NCI-H345 (cell line): ENCODE data around the gene CTIF.
"Not testable (repeated sequence)": the region's sequence is repeated elsewhere in the genome, so short reads cannot be mapped to it uniquely, and the experiment has no call there.

Experiments used
- DNase-seq: peaks from one replicate; lab custom pipeline; 2025; lab: John Stamatoyannopoulos, UW

CTIF gene

GRCh38 chr18:48538531-48539405 is at the start of gene CTIF:
Gene CTIF, plus strand, starts transcription at chr18:48539031. Its CDS starts 80,535 bp downstream, at chr18:48619566.
- peak; percentile 95 for DNase-seq

GRCh38 chr18:48490641-48491293 is 48.1 kb upstream of the CTIF start:
- DNase-seq: no peak

DNA sequence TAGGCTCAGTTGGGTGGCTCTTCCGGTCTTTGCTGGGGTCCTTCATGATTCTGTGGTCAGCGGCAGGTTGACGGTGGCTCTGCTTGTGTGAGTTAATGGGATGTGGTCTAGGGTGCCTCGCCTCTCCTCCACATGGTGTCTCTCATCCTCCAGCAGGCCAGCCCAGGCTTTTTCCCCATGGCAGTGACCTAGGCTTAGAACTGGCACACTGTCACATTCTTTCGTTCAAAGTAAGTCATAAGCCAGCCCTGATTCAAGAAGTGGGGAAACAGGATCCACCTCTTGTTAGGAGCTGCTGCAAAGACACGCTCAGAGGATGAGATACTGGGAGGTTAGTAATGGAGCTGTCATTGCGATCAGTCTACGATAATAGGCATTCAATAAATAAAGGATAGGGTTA is 46.0 kb upstream of the CTIF start:
- no peak for DNase-seq

DNA sequence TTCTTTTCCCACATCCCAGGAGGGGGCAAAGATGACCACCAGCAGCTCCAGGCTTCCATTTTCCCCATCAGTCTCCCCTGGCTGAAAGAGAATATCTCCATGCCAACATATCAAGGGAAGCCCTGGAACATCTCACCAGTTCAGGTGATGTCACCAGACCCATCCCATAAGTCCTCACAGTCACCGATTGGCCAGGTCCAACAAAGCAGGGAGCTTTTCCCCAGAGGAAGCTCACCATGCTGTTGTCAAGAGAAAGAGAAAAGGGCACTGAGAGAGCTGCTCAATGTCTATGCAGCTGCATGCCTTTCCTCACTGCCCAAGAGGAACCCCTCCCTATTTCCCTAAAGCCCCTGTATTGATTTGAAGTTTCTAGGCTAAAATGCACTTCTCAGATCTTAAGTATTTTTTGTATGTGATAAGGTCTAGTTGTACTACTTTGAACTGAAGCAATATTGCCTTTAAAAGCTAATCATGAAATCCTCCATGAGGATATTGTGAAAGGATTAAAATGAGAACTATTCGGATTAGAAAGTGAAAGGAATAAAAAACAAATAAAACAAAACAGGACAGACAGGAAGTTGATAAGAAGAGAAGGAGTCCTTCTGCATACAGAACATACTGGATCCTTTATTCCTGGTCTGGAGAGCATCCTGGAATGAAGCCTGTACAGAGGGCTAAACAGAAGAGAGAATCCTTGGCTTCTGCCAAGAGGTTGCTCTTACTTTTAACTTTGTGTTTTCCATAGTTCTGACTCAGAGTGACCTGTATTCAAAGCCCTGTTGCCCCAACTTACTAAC is 45.2 kb upstream of the CTIF start:
- peak; percentile 17 for DNase-seq

DNA sequence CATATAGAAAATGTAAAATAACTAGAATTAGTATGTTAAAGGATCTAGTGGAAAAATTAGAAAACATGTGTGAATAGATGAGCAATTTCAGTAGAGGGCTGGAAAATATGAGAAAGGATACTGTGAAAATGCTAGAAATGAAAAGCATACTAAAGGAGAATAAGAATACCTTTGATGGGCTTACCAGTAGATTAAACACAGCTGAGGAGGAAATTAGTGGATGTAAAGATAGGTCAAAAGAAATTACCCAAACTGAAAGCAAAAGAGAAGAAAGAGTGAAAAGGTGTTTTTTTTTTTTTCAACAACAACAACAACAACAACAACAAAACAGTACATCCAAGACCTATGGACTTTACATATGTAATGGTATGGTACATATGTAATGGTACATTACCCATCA is 41.0 kb upstream of the CTIF start:
- DNase-seq: no peak

DNA sequence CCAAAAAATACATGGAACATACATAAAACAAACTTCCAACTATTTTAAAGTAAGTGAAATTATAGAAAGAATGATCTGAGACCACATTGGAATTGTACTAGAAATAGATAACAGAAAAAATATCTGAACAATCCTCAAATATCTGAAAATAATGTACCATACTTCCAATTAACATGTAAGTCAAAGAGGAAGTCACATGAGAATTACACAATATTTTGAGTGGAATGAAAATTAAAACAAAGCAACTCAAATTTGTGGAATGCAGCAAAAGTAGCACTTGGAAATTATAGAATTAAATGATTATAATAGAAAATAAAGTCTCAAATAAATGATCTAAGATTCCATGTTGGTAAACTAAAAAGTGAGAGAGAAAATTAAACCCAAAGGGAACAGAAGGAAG is 38.3 kb upstream of the CTIF start:
- no peak for DNase-seq

GRCh38 chr18:48502906-48503305 is 35.9 kb upstream of the CTIF start:
- DNase-seq: no peak

- no peak for DNase-seq
These were observed 34.0 kb upstream of the CTIF start for GRCh38 chr18:48504819-48505218.

- DNase-seq: not testable (repeated sequence)
These were observed 31.8 kb upstream of the CTIF start for GRCh38 chr18:48506983-48507568.

- DNase-seq: not testable (repeated sequence)
These were observed 26.3 kb upstream of the CTIF start for GRCh38 chr18:48512498-48512897.

GRCh38 chr18:48514786-48515185 is 24.0 kb upstream of the CTIF start:
- DNase-seq: peak; percentile 68

DNA sequence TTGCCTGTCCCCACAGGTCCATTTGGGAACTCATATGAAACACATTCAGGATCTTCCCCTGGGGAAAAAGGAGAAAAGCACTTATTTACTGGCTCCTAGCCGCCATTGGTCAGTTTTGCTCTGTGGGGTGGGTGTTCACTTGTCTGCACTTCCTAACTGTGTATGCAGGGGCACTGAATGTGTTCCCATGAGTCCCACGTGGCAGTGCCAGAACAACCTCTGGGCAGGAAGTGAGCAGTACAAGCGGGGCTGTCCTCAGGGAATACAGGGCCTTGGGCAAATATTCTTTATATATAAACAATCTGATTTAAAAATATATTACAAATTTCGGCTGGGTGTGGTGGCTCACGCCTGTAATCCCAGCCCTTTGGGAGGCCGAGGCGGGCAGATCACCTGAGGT is 21.8 kb upstream of the CTIF start:
- no peak for DNase-seq

- no peak for DNase-seq
These were observed 19.3 kb upstream of the CTIF start for GRCh38 chr18:48519431-48520100.

DNA sequence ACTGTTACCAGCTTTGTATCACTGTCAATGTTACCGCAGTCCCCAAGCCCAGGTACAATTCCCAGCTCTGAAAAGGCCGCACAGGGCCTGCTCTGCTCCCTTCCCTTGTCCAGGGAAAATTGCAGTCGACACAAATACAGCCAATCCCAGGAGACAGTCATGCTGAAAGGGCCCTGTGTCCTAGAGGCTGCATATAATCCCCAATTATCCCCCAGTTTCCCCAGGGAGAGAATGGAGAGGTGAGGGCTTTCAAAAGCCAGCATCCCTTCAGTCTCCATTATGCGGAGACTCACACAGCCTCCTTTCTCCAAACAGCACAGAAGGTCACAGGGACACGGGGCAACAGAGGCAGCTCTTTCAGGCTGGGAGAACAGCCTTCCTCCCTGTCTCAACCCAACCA is 17.1 kb upstream of the CTIF start:
- no peak for DNase-seq

DNA sequence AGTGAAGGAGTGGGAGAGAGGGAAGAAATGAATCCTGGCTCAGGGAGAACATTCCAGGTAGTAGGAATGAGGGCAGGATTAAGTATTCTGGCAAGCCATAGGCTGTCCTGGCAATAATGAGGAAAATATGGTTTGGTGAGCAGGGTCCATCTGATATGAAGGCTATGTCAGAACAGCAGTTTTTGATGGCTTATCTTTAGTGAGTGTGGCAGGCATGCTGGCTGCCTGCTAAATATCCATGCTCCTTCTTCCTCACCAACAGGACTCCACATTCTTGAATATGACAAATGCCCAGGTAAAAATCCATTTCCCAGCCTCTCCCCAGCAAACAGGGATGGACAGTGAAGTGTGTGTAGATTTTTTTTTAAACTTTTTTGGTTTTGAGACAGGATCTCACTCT is 13.2 kb upstream of the CTIF start:
- no peak for DNase-seq

DNA sequence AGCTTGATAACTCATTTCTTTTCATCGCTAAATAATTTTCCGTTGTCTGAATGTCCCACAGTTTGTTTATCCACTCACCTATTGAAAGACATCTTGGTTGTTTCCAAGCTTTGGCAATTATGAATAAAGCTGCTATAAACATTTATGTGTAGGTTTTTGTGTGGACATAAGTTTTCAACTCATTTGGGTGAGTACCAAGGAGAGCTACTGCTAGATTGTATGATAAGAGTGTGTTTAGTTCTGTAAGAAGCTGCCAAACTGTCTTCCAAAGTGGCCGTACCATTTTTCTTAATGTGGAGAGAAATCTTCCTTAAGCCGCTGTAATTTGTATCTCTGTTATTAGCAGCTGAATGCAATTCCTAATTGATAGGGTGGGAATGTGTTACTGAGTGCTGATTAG is 11.4 kb upstream of the CTIF start:
- DNase-seq: no peak

DNA sequence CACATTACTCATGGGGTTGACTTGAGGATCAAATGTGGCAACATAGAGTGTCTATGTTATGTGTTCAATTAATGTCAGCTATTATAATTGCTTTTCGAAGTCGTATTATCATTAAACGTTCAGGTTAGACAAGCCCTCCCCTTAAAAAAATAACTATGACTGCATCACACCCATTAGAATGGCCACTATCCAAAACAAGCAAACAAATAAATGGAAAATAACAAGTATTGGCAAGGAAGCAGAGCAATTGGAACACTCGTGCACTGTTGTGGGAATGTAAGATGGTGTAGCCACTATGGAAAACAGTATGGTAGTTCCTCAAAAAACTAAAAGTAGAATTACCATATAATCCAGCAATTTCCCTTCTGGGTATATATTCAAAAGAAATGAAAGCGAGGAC is 10.0 kb upstream of the CTIF start:
- no peak for DNase-seq

GRCh38 chr18:48529796-48530195 is 9.0 kb upstream of the CTIF start:
- DNase-seq: no peak

DNA sequence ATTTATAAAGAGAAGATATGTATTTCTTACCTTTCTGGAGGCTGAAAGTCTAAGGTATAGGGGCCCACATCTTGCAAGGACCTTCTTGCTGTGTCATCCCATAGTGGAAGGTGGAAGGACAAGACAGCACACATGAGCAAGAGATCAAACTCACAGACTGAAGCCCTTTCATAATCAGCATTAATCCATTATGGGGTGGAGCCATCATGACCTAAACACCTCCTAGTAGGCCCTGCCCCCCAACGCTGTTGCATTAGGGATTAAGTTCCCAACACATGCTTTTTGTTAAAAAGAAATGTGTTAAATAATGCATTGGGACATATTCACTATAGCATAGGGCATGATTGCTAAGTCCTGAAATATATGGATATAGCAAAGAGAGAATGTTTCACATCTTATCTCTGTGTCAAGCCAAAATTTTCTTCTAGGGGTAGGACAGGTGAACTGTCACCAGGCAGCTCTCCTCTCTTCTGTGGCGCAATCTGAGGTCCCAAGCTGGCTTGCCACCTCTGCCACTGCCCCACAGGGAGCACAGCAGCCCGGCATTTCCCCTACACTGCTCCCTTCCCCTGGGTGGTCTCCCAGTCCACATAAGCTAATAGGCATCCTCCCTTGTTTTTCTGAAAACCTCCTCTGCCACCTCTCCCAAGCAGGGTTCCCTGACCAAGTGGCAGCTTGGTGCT is 8.3 kb upstream of the CTIF start:
- no peak for DNase-seq

GRCh38 chr18:48531082-48531403 is 7.8 kb upstream of the CTIF start:
- DNase-seq: no peak

DNA sequence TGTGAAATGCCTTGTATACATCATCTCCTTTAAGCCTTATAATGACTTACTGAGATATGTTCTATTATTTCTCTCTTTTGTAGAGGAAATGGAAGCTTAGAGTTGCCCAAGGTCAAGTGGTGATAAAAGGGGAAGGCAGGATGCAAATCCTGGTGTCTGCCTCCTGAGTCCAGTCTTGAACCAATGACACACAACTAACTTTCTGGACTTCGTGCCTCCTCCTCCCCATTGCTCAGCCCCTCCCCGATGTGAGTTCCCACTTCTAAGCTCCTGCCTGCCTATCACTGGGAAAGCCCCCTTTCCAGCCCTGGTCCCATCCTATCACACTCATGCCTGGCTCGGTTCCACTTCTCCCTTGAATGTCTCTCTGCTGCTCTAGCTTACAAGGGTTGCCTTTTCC is 6.9 kb upstream of the CTIF start:
- no peak for DNase-seq
